Measurements from ENCODE around the gene HEMGN. TPM values are rescaled to one million over a fixed set of nuclear protein-coding genes. Genes with fewer than 3 reads are reported as not detected.

Gene HEMGN
- polyA plus RNA-seq, 1 donor = 4.2 TPM

- no peak for DNase-seq
These were observed 42.8 kb downstream of the HEMGN start for GRCh38 chr9:97895211-97895610.

GRCh38 chr9:97892421-97892820, 45.6 kb downstream of the HEMGN start:
- DNase-seq = no peak

GRCh38 chr9:97891736-97892135, 46.2 kb downstream of the HEMGN start:
- DNase-seq = no peak

GRCh38 chr9:97889941-97890887, 47.8 kb downstream of the HEMGN start:
- no peak for DNase-seq

- no peak for DNase-seq
These were observed 57.6 kb downstream of the HEMGN start for GRCh38 chr9:97880336-97880735.

Other genes with a start within 250 kb of the HEMGN start
- 21.0 TPM for gene XPA, start 240.8 kb downstream of the HEMGN start, polyA plus RNA-seq (ENCODE audit: insufficient read length)
- not detected for gene FOXE1, start 84.9 kb downstream of the HEMGN start, polyA plus RNA-seq (ENCODE audit: insufficient read length)
- gene TRMO, start 15.7 kb downstream of the HEMGN start, polyA plus RNA-seq (ENCODE audit: insufficient read length) = 11.7 TPM
- gene ANP32B, start 45.2 kb upstream of the HEMGN start, polyA plus RNA-seq (ENCODE audit: insufficient read length) = 129 TPM
- 27.9 TPM for gene NANS, start 118.6 kb upstream of the HEMGN start, polyA plus RNA-seq (ENCODE audit: insufficient read length)
- gene TRIM14, start 181.1 kb upstream of the HEMGN start, polyA plus RNA-seq (ENCODE audit: insufficient read length) = 1.1 TPM